ENCODE measurements around the gene AIM2.

The AIM2 gene

DNA sequence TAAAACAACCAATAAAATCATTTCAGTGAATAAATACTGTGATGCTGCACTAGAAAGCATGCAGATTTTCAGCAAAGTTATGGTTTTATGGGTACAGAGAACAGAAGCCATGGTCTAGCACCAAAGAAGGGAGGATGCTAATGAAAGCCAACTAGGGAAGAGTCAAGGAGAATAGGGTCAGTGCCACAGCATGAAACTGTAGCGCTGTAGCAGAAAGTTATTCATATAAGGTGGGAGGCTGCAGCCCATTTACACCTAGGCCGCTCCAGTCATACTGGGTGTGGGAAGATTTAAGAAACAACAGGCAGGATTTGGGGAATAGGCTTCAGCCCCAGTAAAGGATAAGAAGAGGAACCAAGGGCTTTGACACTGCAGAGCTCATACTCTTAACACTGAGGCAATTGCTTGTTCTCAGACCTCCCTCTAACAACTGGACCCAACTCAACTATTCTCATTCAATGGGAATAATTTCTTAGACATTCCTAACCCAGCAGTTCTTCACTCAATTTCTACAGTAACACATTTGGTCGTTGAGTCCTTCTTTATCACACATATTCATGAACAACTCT is 62.5 kb downstream of the AIM2 start:
- Histone ChIP-seq H3K4me1 (ENCODE audit: low read length) (peaks cover 61% of the 10 kb centered on the region), H4K20me1 (ENCODE audit: insufficient read depth, low read length) (no peaks in the 10 kb centered on the region), H2AFZ (ENCODE audit: low read depth, low read length) (no peak overlapping the region), H3K79me2 (ENCODE audit: low read length) (peaks cover 82% of the 10 kb centered on the region), H3K36me3 (replicated peaks; ENCODE audit: low read depth, low read length) (peaks cover 62% of the 10 kb centered on the region), H3K4me2 (ENCODE audit: low read length) (peak overlapping the region; percentile 62), H3K4me3 (ENCODE audit: low read length) (peak overlapping the region; percentile 40; the same call in 1 of the 2 replicates), H3K9me3 (ENCODE audit: insufficient read depth, low read length) (peaks cover 10% of the 10 kb centered on the region; the same call in 1 of the 2 replicates), H3K27ac (ENCODE audit: low read length) (peak overlapping the region; percentile 93), H3K9ac (ENCODE audit: low read length) (no peak overlapping the region), H3K27me3 (ENCODE audit: low read depth, low read length) (no peaks in the 10 kb centered on the region)
- no peak for TF ChIP-seq EZH2phosphoT487 (IDR thresholded peaks at IDR 0.05; ENCODE audit: low read depth)
- TF ChIP-seq CTCF (IDR thresholded peaks at IDR 0.05; ENCODE audit: low read depth, low read length), result no peak

GRCh38 chr1:159012495-159012894 is 64.1 kb downstream of the AIM2 start:
- peak overlapping the region; percentile 50 for H3K27ac ChIP-seq (ENCODE audit: low read length)
- no peaks in the 10 kb centered on the region for H3K27me3 ChIP-seq (ENCODE audit: low read depth, low read length)
- H4K20me1 ChIP-seq (ENCODE audit: insufficient read depth, low read length), result no peaks in the 10 kb centered on the region
- no peak overlapping the region for H2AFZ ChIP-seq (ENCODE audit: low read depth, low read length)
- peaks cover 10% of the 10 kb centered on the region; the same call in 1 of the 2 replicates for H3K9me3 ChIP-seq (ENCODE audit: insufficient read depth, low read length)
- H3K79me2 ChIP-seq (ENCODE audit: low read length), result peaks cover 68% of the 10 kb centered on the region
- TF ChIP-seq EZH2phosphoT487 (IDR thresholded peaks at IDR 0.05; ENCODE audit: low read depth) (no peak), CTCF (IDR thresholded peaks at IDR 0.05; ENCODE audit: low read depth, low read length) (no peak)
- H3K4me1 ChIP-seq (ENCODE audit: low read length), result peaks cover 67% of the 10 kb centered on the region
- H3K4me3 ChIP-seq (ENCODE audit: low read length), result peak overlapping the region; percentile 77
- peaks cover 48% of the 10 kb centered on the region for H3K36me3 ChIP-seq (replicated peaks; ENCODE audit: low read depth, low read length)
- H3K4me2 ChIP-seq (ENCODE audit: low read length), result peak overlapping the region; percentile 80
- H3K9ac ChIP-seq (ENCODE audit: low read length), result peak overlapping the region; percentile 85

All from OCI-LY3 (cell line).